ENCODE measurements around the gene HNRNPA1. TPM values are rescaled to one million over a fixed set of nuclear protein-coding genes. Genes with fewer than 3 reads are reported as not detected.

Gene HNRNPA1
- total and polyA plus RNA-seq, 9 of the 15 experiments (the other 6 are each of a cell fraction or from before 2014, with no cell fraction given) = 1,166 to 2,703 (median 1,815) TPM

DNA sequence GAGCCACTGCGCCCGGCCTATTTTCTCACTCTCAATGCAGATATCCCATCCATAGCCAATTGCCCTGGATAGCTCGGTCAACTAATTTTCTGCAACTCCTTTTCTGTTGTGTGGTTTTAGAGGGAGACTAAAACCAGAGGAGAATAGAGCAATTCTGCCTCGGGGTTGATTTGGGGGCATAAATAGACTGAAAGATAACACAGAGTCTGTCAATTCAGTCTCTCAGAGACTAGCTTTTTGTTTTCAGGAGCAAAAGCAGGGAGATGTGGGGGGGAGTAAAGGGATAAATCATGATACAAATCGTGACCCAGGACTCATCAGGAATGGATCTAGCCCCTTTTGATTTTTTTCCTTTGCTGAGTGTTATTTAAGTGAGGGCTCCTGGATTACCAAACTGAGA lies 50.9 kb downstream of the HNRNPA1 start:
- H3K9me1 ChIP-seq (ENCODE audit: control insufficient read depth, insufficient read depth, low read length) = no peaks in the 10 kb centered on the region
- FAIRE-seq (no peak), DNase-seq (ENCODE audit: extremely low read depth in 1 of 4, low spot score in 3 of 4) (no peak), ATAC-seq (no peak)
- peaks cover 94% of the 10 kb centered on the region for H3K79me2 ChIP-seq (ENCODE audit: control insufficient read depth, insufficient read depth, low read length)
- no peaks in the 10 kb centered on the region; the same call in 1 of the 2 replicates for H4K20me1 ChIP-seq (replicated peaks; ENCODE audit: control insufficient read depth, insufficient read depth, low read length)
- WGBS (ENCODE audit: insufficient coverage, low coverage, missing lambda C conversion rate) = 82% methylated on average over 5 of the region's 5 CpGs
- peaks cover 33 to 41% of the 10 kb centered on the region in 2 experiments; a peak in 4 of 5 replicates for H3K4me1 ChIP-seq (replicated peaks in 1 of 2; ENCODE audit: control insufficient read depth in 2 of 2, insufficient read depth in 2 of 2, low read length in 2 of 2)
- H2AFZ ChIP-seq (ENCODE audit: low read depth, low read length) = no peak overlapping the region
- H3K9me3 ChIP-seq (replicated peaks; ENCODE audit: control insufficient read depth, insufficient read depth, low read depth, low read length) = no peaks in the 10 kb centered on the region
- POLR2A ChIA-PET = interaction anchor here (1.4 to 8.4 kb wide), 3 partner anchors 10 to 46 kb away, joined by 4 to 67 read pairs (median 5); no protein-coding TSS in a partner anchor
- peak overlapping the region in 1 of 2 experiments; percentile 42; a peak in 1 of 4 replicates for H3K9ac ChIP-seq (ENCODE audit: insufficient read depth in 1 of 2, low read depth in 2 of 2, low read length in 2 of 2)
- H3K4me3 ChIP-seq = no peak overlapping the region
- peak overlapping the region; percentile 35; the same call in 2 of the 3 replicates for H3K27ac ChIP-seq (ENCODE audit: extremely low read depth, low read depth, low read length)
- intact Hi-C loops (cut with micrococcal nuclease) (no loop called here), in situ Hi-C loops (cut with MboI) (no loop called here)
- peaks cover 42% of the 10 kb centered on the region for H3K36me3 ChIP-seq (ENCODE audit: control insufficient read depth, insufficient read depth, low read length)
- H3K4me2 ChIP-seq (ENCODE audit: insufficient read depth, low read length) = no peak overlapping the region
- no TSS peak for BruUV-seq (replicated peaks)
- no peaks in the 10 kb centered on the region for H3K27me3 ChIP-seq (ENCODE audit: control insufficient read depth in 2 of 2, insufficient read depth in 2 of 2, low read length in 2 of 2)
- CTCF ChIA-PET (ENCODE audit: low intra/inter-chr PET ratio) = no interaction called here
- TF ChIP-seq, protein P1, sequence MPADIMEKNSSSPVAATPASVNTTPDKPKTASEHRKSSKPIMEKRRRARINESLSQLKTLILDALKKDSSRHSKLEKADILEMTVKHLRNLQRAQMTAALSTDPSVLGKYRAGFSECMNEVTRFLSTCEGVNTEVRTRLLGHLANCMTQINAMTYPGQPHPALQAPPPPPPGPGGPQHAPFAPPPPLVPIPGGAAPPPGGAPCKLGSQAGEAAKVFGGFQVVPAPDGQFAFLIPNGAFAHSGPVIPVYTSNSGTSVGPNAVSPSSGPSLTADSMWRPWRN (IDR thresholded peaks at IDR 0.05; ENCODE audit: low read depth) = no peak
- no peak for TF ChIP-seq ZNF3 (CRISPR knock-in tag; IDR thresholded peaks at IDR 0.05)
- TF ChIP-seq, protein P2, sequence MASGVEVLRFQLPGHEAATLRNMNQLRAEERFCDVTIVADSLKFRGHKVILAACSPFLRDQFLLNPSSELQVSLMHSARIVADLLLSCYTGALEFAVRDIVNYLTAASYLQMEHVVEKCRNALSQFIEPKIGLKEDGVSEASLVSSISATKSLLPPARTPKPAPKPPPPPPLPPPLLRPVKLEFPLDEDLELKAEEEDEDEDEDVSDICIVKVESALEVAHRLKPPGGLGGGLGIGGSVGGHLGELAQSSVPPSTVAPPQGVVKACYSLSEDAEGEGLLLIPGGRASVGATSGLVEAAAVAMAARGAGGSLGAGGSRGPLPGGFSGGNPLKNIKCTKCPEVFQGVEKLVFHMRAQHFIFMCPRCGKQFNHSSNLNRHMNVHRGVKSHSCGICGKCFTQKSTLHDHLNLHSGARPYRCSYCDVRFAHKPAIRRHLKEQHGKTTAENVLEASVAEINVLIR (CRISPR knock-in tag; IDR thresholded peaks at IDR 0.05) = no peak
- no peak for TF ChIP-seq ZBED1 (IDR thresholded peaks at IDR 0.05)

Measured in K562 (cell line).